ENCODE measurements around the gene INAVA. TPM values are rescaled to one million over a fixed set of nuclear protein-coding genes. Genes with fewer than 3 reads are reported as not detected.
A peak's percentile ranks its signal among the peaks of the same experiment; 100 is the strongest.
"Not testable (repeated sequence)": the region's sequence is repeated elsewhere in the genome, so short reads cannot be mapped to it uniquely, and the experiment has no call there.

INAVA gene
- total and polyA plus RNA-seq, 11 donors, result 0.07 to 0.43 (median 0.11) TPM; not detected in 4

- Histone ChIP-seq H3K27me3 (peaks cover 0 to 3% (median 0%) of the 10 kb centered on the region in 9 donors), H3K4me1 (no peaks in the 10 kb centered on the region), H3K27ac (no peak overlapping the region), H3K9me3 (no peaks in the 10 kb centered on the region), H3K36me3 (no peaks in the 10 kb centered on the region), H3K4me3 (no peak overlapping the region)
- DNase-seq (peak in 1 of 5 donors; percentile 14), ATAC-seq (no peak)
- TF ChIP-seq, protein P1, sequence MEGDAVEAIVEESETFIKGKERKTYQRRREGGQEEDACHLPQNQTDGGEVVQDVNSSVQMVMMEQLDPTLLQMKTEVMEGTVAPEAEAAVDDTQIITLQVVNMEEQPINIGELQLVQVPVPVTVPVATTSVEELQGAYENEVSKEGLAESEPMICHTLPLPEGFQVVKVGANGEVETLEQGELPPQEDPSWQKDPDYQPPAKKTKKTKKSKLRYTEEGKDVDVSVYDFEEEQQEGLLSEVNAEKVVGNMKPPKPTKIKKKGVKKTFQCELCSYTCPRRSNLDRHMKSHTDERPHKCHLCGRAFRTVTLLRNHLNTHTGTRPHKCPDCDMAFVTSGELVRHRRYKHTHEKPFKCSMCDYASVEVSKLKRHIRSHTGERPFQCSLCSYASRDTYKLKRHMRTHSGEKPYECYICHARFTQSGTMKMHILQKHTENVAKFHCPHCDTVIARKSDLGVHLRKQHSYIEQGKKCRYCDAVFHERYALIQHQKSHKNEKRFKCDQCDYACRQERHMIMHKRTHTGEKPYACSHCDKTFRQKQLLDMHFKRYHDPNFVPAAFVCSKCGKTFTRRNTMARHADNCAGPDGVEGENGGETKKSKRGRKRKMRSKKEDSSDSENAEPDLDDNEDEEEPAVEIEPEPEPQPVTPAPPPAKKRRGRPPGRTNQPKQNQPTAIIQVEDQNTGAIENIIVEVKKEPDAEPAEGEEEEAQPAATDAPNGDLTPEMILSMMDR (IDR thresholded peaks at IDR 0.05), result no peak
- TF ChIP-seq POLR2A (IDR thresholded peaks at IDR 0.05), result no peak
- WGBS, 4 donors, result 73 to 89% (median 84%) methylated on average over 4 of the region's 4 CpGs
- intact Hi-C loops (cut with DNase I), result no loop called here
These were observed 67.9 kb downstream of the INAVA start for GRCh38 chr1:200962631-200963030.

GRCh38 chr1:200963076-200963475 lies 68.4 kb downstream of the INAVA start:
- intact Hi-C loops (cut with DNase I), result no loop called here
- DNase-seq (no peak), ATAC-seq (no peak)
- H3K4me3 ChIP-seq, result no peak overlapping the region
- no peaks in the 10 kb centered on the region for H3K36me3 ChIP-seq
- H3K27me3 ChIP-seq, result peaks cover 0 to 3% (median 0%) of the 10 kb centered on the region in 9 donors
- H3K9me3 ChIP-seq, result no peaks in the 10 kb centered on the region
- no peak for TF ChIP-seq POLR2A (IDR thresholded peaks at IDR 0.05)
- TF ChIP-seq, protein P1 (IDR thresholded peaks at IDR 0.05), result no peak
- no peaks in the 10 kb centered on the region for H3K4me1 ChIP-seq
- WGBS, 4 donors, result 90 to 98% (median 96%) methylated on average over 2 of the region's 2 CpGs
- H3K27ac ChIP-seq, result no peak overlapping the region

- H3K9me3 ChIP-seq; H3K27ac ChIP-seq; H3K27me3 ChIP-seq; DNase-seq; H3K4me3 ChIP-seq; H3K36me3 ChIP-seq; intact Hi-C loops (cut with DNase I); H3K4me1 ChIP-seq; ATAC-seq: not testable (repeated sequence)
- 89 to 94% (median 91%) methylated on average over 11 of the region's 11 CpGs for WGBS, 4 donors
These were observed 69.2 kb downstream of the INAVA start for GRCh38 chr1:200963888-200964287.

Other genes with a start within 250 kb of the INAVA start
- gene DDX59, start 225.0 kb upstream of the INAVA start, total RNA-seq, result 10 to 100 TPM; 12.9 to 21.6 (median 15.9) TPM
- 10 to 100 TPM in 1 of 2 donors, 1 to 10 TPM in 1; 10.0 to 15.5 TPM for gene DDX59, start 225.0 kb upstream of the INAVA start, polyA plus RNA-seq
- gene CAMSAP2, start 156.0 kb upstream of the INAVA start, total RNA-seq, result 10 to 100 TPM; 33.5 to 53.7 (median 37.5) TPM
- gene CAMSAP2, start 156.0 kb upstream of the INAVA start, polyA plus RNA-seq, result 10 to 100 TPM in 1 of 2 donors, 1 to 10 TPM in 1; 7.0 to 16.9 TPM
- gene GPR25, start 21.9 kb upstream of the INAVA start, total RNA-seq, result not detected
- not detected for gene GPR25, start 21.9 kb upstream of the INAVA start, polyA plus RNA-seq
- 1 to 10 TPM in 2 of 9 donors, under 1 TPM in 7; 0.21 to 3.6 (median 0.47) TPM for gene KIF21B, start 128.8 kb downstream of the INAVA start, total RNA-seq
- under 1 TPM; 0.29 to 0.30 TPM for gene KIF21B, start 128.8 kb downstream of the INAVA start, polyA plus RNA-seq
- not detected for gene CACNA1S, start 217.5 kb downstream of the INAVA start, total RNA-seq
- gene CACNA1S, start 217.5 kb downstream of the INAVA start, polyA plus RNA-seq, result not detected
- not detected for gene ASCL5, start 232.3 kb downstream of the INAVA start, total RNA-seq
- not detected for gene ASCL5, start 232.3 kb downstream of the INAVA start, polyA plus RNA-seq

All from heart left ventricle (tissue), 16 donors.